HG02852 (cell line): ENCODE data around the gene DENND6B.
"Not testable (repeated sequence)": the region's sequence is repeated elsewhere in the genome, so short reads cannot be mapped to it uniquely, and the experiment has no call there.

ENCODE experiments used
- ATAC-seq: cut with Tn5 transposase; IDR thresholded peaks from one replicate; pipeline ENCODE4 v1.9.1; 2021; ENCODE audit warnings: mild to moderate bottlenecking, moderate library complexity; ENCODE audit not compliant: unreplicated experiment

DENND6B gene

GRCh38 chr22:50326956-50327710, at the start of gene DENND6B:
DENND6B (minus strand) TSS chr22:50327012; CDS start chr22:50326988, 24 bp downstream.
- peak; percentile 81 for ATAC-seq

DNA sequence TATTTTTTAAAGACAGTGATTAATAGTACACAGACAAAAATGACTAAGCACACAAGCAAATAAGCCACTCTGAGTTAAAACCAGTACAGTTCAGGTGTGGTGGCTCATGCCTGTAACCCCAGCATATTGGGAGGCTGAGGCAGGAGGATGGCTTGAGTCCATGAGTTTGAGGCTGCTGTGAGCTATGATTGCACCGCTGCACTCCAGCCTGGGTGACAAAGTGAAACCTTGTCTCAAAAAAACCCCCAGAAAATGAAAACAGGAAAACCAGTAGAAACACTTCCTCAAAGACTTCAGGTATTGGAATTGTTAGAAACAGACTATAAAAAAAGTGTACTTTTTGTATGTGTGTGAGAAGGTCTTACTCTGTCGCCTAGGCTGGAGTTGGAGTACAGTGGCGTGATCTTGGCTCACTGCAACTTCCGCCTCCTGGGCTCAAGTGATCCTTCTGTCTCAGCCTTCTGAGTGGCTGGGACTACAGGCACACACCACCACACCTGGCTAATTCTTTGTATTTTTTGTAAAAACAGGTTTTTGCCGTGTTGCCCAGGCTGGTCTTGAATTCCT, 49.4 kb upstream of the DENND6B start:
- no peak for ATAC-seq

DNA sequence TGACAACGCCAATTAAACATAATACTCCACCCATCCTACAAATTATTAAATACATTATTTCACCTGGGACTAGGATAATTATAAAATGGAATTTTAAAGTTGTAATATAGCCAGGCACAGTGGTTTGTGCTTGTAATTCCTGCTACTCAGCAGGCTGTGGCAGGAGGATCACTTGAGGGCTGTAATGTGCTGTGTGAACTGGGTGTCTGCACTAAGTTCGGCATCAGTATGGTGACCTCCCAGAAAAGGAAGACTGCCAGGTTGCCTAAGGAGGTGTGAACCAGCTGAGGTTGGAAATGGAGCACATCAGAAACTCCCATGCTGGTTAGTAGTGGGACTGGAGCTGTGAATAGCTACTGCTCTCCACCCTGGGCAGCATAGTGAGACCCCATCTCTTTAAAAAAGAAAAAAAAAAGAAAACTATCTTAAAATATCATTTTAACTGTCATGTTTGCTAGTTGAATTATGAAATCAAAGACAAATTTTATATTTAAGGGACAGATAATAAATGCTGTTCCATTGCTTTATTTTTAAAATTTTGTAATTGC, 44.4 kb upstream of the DENND6B start:
- no peak for ATAC-seq

GRCh38 chr22:50367778-50368500, 41.1 kb upstream of the DENND6B start:
- ATAC-seq = no peak

DNA sequence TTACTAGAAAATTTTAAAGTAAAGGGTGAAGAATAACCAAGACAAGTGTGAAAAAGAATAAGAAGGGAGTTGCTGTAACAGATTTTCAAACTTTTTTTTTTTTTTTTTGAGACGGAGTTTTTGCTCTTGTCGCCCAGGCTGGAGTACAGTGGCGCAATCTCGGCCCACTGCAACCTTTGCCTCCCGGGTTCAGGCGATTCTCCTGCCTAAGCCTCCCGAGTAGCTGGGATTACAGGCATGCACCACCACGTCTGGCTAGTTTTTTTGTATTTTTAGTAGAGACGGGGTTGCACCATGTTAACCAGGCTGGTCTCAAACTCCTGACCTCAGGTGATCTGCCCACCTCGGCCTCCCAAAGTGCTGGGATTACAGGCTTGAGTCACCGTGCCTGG, 37.0 kb upstream of the DENND6B start:
- not testable (repeated sequence) for ATAC-seq

DNA sequence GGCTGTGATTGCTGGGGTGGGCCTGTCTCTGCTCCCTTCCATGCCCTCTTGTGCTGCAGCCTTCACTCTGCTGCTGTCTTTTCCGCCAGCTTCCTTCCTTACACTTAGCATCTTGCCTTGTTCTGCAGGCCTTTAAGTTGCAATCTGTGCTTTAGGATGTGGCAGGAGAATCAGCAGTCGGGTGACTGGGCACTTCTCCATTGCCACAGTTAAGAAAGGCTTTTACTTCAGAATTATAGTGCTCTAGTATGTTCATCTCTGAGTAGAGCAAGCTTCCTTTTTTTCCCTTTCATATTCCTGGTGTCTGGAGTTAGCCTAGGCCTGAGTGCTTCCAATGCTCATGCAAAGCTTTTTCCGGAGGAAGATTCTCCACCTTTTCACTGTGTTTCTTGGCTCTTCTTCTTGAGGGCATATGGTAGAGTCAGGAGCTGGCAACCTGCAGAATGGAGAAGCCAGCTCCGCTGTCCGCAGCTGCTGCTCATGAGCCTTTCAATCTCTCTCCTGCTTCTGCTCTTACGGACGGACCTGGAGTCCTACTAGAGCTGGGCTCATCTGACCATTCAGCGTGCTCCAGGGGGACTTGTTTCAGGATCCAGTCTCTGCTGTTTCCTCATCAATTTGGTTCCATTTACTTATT, 36.5 kb upstream of the DENND6B start:
- no peak for ATAC-seq

GRCh38 chr22:50361688-50362087, 34.9 kb upstream of the DENND6B start:
- no peak for ATAC-seq

DNA sequence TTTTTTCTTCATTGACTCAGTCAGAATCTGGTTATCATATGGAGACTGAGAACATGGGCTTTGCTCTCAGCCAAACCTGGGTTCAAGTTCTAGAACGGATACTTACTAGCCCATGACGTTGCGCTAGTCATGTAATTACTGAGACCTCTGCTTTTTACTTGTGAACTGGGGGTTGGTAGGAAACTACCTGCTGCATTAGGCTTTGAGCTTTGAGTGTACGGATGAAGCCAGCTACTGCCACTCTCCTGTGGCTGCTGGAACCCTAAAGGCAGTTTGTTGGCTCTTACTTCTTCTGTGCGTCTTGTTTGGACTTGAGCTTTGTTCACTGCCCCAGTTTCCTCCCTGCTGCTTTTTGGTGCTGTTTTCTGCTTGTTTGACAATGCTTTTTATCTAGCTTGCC, 34.4 kb upstream of the DENND6B start:
- no peak for ATAC-seq

GRCh38 chr22:50360578-50360977, 33.8 kb upstream of the DENND6B start:
- ATAC-seq = no peak

DNA sequence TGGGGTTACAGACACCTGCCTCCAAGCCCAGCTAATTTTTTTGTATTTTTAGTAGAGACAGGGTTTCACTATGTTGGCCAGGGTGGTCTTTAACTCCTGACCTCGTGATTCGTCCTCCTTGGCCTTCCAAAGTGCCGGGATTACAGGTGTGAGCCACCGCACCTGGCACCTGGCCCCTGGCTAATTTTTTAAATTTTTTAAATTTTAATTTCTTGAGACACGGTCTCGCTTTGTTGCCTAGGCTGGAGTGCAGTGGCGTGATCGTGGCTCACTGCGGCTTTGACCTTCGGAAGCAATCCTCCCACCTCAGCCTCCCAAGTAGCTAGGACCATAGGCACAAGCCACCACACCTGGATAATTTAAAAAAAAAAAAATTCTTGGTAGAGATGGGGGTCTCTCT, 30.9 kb upstream of the DENND6B start:
- no peak for ATAC-seq

DNA sequence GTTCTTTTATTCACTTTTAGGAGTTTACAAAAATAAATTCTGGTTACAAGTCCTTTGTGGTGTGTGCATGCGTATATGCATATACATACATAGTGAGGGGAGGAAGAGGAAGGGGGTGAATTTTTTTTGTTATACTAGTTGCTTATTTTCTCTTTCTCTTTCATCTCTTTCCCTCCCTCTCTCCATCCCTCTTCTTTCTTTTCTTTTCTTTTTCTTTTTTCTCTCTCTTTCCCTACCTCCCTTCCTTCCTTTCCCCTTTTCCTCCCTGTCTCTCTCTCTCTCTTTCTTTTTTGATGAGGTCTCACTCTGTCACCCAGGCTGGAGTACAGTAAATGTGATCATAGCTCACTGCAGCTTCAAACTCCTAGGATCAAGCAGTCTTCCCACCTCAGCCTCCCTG, 30.4 kb upstream of the DENND6B start:
- ATAC-seq = no peak

DNA sequence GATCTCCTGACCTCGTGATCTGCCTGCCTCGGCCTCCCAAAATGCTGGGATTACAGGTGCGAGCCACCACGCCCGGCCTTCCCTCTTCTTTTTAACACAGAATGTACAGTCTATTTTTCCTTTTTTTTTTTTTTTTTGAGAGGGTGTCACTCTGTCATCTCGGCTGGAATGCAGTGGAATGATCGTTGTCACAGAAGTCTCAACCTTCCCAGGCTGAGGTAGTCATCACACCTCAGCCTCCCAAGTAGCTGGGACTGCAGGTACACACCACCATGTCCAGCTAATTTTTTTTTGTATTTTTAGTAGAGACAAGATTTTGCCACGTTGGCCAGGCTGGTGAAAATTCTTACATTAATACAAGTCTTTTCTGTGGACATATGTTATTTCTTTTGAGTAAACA, 29.4 kb upstream of the DENND6B start:
- no peak for ATAC-seq

DNA sequence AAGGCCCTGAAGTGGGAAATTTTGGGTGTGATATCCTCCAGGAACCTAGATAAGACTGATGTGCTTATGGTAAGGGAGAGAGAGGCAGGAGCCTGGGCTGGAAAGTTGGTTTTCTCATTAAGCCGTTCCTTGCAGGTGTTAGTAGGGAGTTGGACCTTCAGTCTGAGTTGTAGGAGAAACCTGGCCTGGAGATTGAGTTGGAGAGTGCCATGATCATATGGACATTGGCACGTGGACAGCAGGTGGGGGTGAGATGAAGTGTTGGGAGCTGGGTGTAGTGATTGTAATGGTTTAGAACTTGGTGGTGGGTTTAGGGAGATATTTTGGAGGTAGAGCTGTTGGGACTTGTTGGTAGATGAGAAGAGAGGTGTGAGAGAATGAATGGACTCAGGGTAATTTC, 21.2 kb upstream of the DENND6B start:
- ATAC-seq = no peak

GRCh38 chr22:50347157-50347556, 20.3 kb upstream of the DENND6B start:
- ATAC-seq = no peak

DNA sequence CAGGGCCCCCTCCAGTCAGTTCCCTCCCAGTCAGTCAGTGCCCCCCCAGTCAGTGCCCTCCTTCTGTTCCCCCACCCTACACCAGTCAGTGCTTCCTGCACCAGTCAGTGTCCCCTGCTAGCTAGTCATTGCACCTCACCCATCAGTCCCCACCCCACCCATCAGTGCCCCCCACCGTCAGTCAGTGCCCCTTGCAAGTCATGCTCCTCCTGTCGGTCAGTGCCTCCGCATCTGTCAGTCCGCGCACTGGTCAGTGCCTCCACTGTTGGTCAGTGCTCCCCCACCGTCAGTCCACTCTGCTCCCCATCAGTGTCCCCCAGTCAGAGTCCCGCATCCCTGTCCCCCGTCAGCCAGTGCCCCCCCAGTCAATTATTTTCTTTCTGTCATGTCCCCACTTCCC, 19.7 kb upstream of the DENND6B start:
- ATAC-seq = no peak

- no peak for ATAC-seq
Observed at GRCh38 chr22:50343541-50343935, 16.7 kb upstream of the DENND6B start.

GRCh38 chr22:50342651-50343540, 16.1 kb upstream of the DENND6B start, which contains the start of gene PPP6R2:
PPP6R2 (plus strand) TSS chr22:50343327; CDS start chr22:50393909, 50,582 bp downstream.
- ATAC-seq = peak; percentile 69

GRCh38 chr22:50341977-50342650, 15.3 kb upstream of the DENND6B start:
- ATAC-seq = peak; percentile 62
